HepG2 (cell line): ENCODE measurements around the gene CARMIL3. TPM values are rescaled to one million over a fixed set of nuclear protein-coding genes. Genes with fewer than 3 reads are reported as not detected.

Experiments
- AFF4 ChIP-seq: sonication (generic); formaldehyde crosslinking; IDR thresholded peaks from 2 replicates; pipeline ENCODE4 v1.4.0; 2020; ENCODE audit warnings: missing genetic modification reagents
- FOXP4 ChIP-seq: sonication (generic); formaldehyde crosslinking; IDR thresholded peaks from 2 replicates; pipeline ENCODE4 v1.4.0; 2020; ENCODE audit warnings: missing genetic modification reagents
- HDAC2 ChIP-seq: sonication (generic); formaldehyde crosslinking; IDR thresholded peaks from 2 replicates; pipeline ENCODE4 v1.4.0; 2020; ENCODE audit warnings: missing genetic modification reagents
- HOXA9 ChIP-seq: sonication (generic); formaldehyde crosslinking; IDR thresholded peaks from 2 replicates; pipeline ENCODE4 v1.8.1; 2022; ENCODE audit warnings: missing genetic modification reagents, mild to moderate bottlenecking, moderate library complexity, borderline replicate concordance
- KAT2B ChIP-seq: fragments of 150-350 bp; IDR thresholded peaks from 2 replicates; pipeline ENCODE4 v1.6.1; 2014; ENCODE audit warnings: low read depth, low read length, borderline replicate concordance
- KLF15 ChIP-seq: sonication (generic); formaldehyde crosslinking; IDR thresholded peaks from 2 replicates; pipeline ENCODE4 v1.8.1; 2023; ENCODE audit warnings: borderline replicate concordance, mild to moderate bottlenecking, inconsistent platforms, missing genetic modification reagents, mixed read lengths
- MTA1 ChIP-seq: sonication (generic); formaldehyde crosslinking; IDR thresholded peaks from 2 replicates; pipeline ENCODE4 v1.4.0; 2020; ENCODE audit warnings: missing genetic modification reagents, mild to moderate bottlenecking, borderline replicate concordance
- PHF5A ChIP-seq: IDR thresholded peaks from one replicate; pipeline ENCODE4 v1.6.1; 2018; ENCODE audit warnings: low read depth, missing genetic modification reagents; ENCODE audit not compliant: unreplicated experiment
- PLRG1 ChIP-seq: fragments of 450-650 bp; conservative IDR thresholded peaks from 2 replicates; pipeline ENCODE4 v1.6.1; 2016
- SYNCRIP ChIP-seq: fragments of 200-400 bp; formaldehyde crosslinking; IDR thresholded peaks from 2 replicates; pipeline ENCODE4 v1.6.1; 2018; ENCODE audit warnings: mild to moderate bottlenecking, low read depth, low read length; ENCODE audit not compliant: insufficient read depth
- ZBTB33 ChIP-seq: sonication (generic); formaldehyde crosslinking; IDR thresholded peaks from 2 replicates; pipeline ENCODE4 v1.4.0; 2020; ENCODE audit warnings: missing genetic modification reagents
- ZBTB34 ChIP-seq: sonication (generic); formaldehyde crosslinking; IDR thresholded peaks from 2 replicates; pipeline ENCODE4 v1.8.0; 2022; ENCODE audit warnings: mild to moderate bottlenecking, missing genetic modification reagents
- ZBTB44 ChIP-seq: sonication (generic); formaldehyde crosslinking; IDR thresholded peaks from 2 replicates; pipeline ENCODE4 v1.4.0; 2020; ENCODE audit warnings: missing genetic modification reagents
- ZNF761 ChIP-seq: sonication (generic); formaldehyde crosslinking; conservative IDR thresholded peaks from 2 replicates; pipeline ENCODE4 v1.4.0; 2020; ENCODE audit warnings: mild to moderate bottlenecking, missing genetic modification reagents
- ZNF781 ChIP-seq: sonication (generic); formaldehyde crosslinking; IDR thresholded peaks from 2 replicates; pipeline ENCODE4 v1.5.1; 2020; ENCODE audit warnings: borderline replicate concordance, mild to moderate bottlenecking, missing genetic modification reagents; ENCODE audit errors: not compliant biosample characterization
- ZNF816 ChIP-seq: sonication (generic); formaldehyde crosslinking; IDR thresholded peaks from 2 replicates; pipeline ENCODE4 v1.8.0; 2022; ENCODE audit warnings: missing genetic modification reagents, mild to moderate bottlenecking, borderline replicate concordance
- polyA plus RNA-seq, 8 experiments: library from polyadenylated mRNA; depleted of rRNA in 3 of 8; stranded (reverse) in 7 of 8; unstranded in 1 of 8; fragments of >200 nt; fragmentation: Illumina TruSeq in 4 of 8; extraction: Trizol in 4 of 8; gene quantifications; 2 replicates each; pipeline versions ENCODE4 v1.2.1 to v1.2.3, GENCODE V29; 2011 to 2016; ENCODE audit warnings: low read depth in 4 of 8, missing spikeins in 1 of 8, mixed read lengths in 1 of 8; ENCODE audit not compliant: insufficient read depth in 1 of 8
- total RNA-seq, 5 experiments: library from RNA; depleted of rRNA; stranded (reverse); fragments of >200 nt; fragmentation: Illumina TruSeq; extraction: Trizol; gene quantifications; 2 replicates each; pipeline ENCODE4 v1.2.3, GENCODE V29; 2016; ENCODE audit warnings: low read depth in 1 of 5

CARMIL3 gene
- total and polyA plus RNA-seq, 2 of the 13 experiments (the other 11 are each of a cell fraction or from before 2014, with no cell fraction given): 0.27 to 0.55 TPM

GRCh38 chr14:24093901-24094840 lies 42.4 kb downstream of the CARMIL3 start, which contains the start of gene PCK2 (continued):
- peak; percentile 86 for TF ChIP-seq FOXP4 (CRISPR knock-in tag)
- TF ChIP-seq KAT2B: no peak
- peak; percentile 99 for TF ChIP-seq AFF4
- peak; percentile 98 for TF ChIP-seq ZNF781 (CRISPR knock-in tag)
- TF ChIP-seq HDAC2 (CRISPR knock-in tag): peak; percentile 84
- peak; percentile 74; the same call in 1 of the 2 replicates for TF ChIP-seq MTA1 (CRISPR knock-in tag)
- TF ChIP-seq PHF5A (CRISPR knock-in tag): peak; percentile 93
- no peak for TF ChIP-seq ZNF816 (CRISPR knock-in tag)
- TF ChIP-seq ZBTB44 (CRISPR knock-in tag): peak; percentile 89
- no peak for TF ChIP-seq SYNCRIP
- TF ChIP-seq ZBTB34 (CRISPR knock-in tag): peak; percentile 77; the same call in 1 of the 2 replicates
- 0 out of 2 replicates have a peak, but pooled peaks have one; percentile 14 for TF ChIP-seq ZBTB33 (CRISPR knock-in tag)
- no peak for TF ChIP-seq PLRG1
- peak; percentile 95 for TF ChIP-seq KLF15 (CRISPR knock-in tag)
- TF ChIP-seq HOXA9 (CRISPR knock-in tag): no peak
- TF ChIP-seq ZNF761 (CRISPR knock-in tag): peak; percentile 85
